ENCODE measurements around the gene BAZ2A.

Gene BAZ2A

GRCh38 chr12:56634837-56635791 lies 5.0 kb upstream of the BAZ2A start:
- peak; percentile 52 for DNase-seq (ENCODE audit: low read depth)

- DNase-seq (ENCODE audit: low read depth) = no peak
These were observed 4.2 kb upstream of the BAZ2A start for GRCh38 chr12:56634242-56634836.

DNA sequence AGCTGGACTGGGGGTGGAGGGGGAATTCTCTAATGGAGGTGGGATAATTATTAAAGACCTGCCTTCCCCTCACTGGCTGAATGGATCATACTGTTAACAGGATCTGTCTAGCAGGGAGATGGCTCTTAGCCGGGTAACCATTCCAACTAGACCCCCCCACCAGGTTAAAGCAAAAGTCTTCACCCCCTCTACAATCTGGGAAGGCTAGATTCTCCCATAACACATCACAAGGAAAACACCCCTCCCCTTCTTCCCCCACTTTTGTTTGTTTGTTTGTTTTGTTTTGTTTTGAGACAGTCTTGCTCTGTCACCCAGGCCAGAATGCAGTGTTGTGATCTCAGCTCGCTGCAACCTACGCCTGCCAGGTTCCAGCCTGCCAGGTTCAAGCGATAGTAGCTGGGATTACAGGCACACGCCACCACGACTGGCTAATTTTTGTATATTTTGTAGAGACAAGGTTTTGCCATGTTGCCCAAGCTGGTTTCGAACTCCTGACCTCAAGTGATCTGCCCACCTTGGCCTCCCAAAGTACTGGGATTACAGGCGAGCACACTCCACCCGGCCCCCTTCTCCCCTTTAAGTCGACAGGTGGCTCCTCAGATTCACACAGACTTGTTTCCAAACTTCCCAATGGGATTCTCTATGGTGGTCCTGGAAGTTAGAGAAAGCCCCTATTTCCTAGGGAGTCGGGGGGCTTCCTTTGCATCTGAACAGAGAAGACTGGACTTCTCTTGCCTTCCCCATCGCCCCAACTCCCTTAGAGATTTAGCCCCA lies 3.5 kb upstream of the BAZ2A start:
- DNase-seq (ENCODE audit: low read depth) = no peak

GRCh38 chr12:56632701-56633467 lies 2.8 kb upstream of the BAZ2A start:
- DNase-seq (ENCODE audit: low read depth) = no peak

DNA sequence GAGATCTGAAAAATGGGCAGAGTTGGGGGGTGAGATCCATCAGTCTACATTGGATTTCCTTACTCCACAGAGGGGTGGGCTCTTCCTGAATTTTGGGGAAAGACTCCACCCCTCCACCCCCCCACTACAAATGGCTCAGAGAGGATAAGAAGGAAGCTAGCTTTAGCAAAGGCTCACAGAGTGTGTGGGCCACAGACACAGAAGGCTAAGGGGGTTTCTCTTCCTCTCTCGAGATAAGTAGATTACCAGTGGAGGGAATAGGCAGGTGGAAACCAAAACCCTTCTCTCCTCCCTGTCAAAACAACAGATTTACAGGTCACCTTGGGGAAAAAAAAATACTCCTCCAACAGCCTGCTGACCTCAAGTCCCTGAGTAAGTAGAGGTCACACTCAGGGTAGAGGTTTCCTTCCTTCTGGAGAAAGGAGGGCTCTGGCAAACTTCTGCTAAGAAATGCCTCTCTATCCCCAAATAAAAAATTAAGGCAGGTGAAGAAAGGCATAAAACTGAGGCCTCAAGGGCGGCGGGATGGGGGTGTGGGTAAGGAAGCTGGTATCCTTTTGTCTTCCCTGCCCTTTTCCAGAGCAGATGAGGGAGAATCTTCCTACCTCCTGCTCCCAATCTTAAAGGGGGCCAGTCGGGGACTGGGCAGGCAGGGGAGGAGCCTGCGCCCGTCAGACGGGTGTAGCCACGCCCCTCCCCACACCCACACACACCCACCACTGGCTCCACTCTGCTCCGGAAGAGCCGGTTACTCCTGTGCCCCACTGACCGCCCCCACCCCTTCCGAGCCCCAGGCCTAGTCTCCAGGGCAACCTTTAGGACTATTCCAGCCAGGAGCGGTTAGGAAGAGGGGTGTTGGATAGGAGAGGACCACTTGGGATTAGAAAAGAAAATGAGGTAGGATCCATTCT lies 1.9 kb upstream of the BAZ2A start:
- peak; percentile 36 for DNase-seq (ENCODE audit: low read depth)

- DNase-seq (ENCODE audit: low read depth) = peak; percentile 22
These were observed 507 bp downstream of the BAZ2A start for GRCh38 chr12:56629459-56630179.

DNA sequence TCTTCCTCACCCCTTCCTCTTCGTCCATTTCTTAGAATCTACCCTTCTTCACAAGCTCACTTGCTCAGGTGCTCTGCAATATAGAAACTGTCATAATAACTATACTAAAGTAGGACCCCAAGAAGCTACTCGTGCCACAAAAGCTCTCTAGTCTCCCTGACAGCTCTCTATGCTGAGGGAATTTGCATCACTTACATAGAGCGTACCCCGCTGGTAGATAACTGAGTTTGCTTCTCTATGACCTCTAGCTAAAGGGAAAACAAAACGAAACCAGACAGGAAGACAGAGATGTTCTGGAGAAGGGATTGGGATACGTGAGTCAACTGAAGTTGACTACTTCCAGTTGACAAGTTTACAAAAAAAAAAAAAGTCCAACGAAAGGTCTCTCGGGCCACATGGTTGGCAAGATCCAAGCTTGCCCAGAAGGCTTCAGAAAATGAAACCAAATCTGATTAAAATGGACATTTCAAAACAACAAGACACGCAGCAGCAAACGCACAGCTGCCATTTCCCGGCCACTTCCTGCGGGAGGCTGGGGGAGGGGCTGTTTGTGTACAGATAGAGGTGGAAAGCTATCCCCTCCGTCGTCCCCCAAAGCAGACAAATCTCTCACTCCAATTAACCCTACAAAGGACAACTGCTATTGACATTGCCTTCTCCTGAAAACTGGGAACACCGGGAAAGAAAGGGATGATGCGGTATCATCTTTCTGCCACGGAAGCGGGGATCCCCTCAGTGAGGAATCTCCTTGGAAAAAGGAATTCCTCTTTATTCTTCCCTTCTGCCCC lies 1.3 kb downstream of the BAZ2A start:
- DNase-seq (ENCODE audit: low read depth) = peak; percentile 26

- DNase-seq (ENCODE audit: low read depth) = no peak
These were observed 3.4 kb downstream of the BAZ2A start for GRCh38 chr12:56626701-56627100.

GRCh38 chr12:56622535-56622934 lies 7.6 kb downstream of the BAZ2A start:
- DNase-seq (ENCODE audit: low read depth) = no peak

DNA sequence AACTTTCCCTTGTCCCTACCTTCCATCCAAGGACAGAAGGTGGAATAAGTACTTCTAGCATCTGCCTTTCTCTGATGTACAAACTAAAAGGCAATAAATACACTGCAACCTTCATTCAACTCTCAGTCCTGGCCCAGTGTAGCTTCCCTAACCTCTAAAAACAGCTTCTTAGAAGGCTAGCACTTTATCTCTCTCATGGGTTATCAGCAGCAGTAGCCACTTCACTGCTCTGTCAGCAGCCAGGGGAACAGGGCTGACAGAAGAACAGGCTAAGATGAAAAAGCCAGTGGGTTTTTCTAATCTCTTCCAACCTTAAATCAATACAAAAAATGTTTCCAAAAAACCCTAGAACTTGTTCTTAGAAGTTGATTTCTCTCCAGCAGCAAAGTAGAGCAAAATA lies 13.2 kb downstream of the BAZ2A start:
- no peak for DNase-seq (ENCODE audit: low read depth)

GRCh38 chr12:56616244-56616643 lies 13.9 kb downstream of the BAZ2A start:
- DNase-seq (ENCODE audit: low read depth) = no peak

DNA sequence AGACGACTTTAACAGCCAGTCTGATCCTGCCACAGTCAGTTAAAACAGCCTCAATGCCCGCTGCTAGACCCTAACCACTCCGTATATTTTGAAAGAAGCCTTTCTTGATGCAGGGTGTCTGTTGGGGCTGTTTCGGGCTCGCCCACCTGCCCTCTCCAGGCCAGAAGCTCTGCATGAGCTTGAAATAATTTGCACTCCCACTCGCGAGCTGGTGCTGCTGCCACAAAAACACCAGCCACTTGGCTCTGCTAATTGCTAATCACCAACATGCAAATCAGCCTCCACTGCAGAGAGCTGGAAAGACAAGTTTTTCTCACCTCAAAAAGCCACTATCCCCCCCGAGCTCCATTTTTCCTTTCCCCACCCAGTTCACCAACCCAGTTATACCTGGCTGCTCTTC lies 15.5 kb downstream of the BAZ2A start:
- no peak for DNase-seq (ENCODE audit: low read depth)

- no peak for DNase-seq (ENCODE audit: low read depth)
These were observed 25.8 kb downstream of the BAZ2A start for GRCh38 chr12:56604355-56604754.

- DNase-seq (ENCODE audit: low read depth) = no peak
These were observed 27.9 kb downstream of the BAZ2A start for GRCh38 chr12:56602239-56602638.

DNA sequence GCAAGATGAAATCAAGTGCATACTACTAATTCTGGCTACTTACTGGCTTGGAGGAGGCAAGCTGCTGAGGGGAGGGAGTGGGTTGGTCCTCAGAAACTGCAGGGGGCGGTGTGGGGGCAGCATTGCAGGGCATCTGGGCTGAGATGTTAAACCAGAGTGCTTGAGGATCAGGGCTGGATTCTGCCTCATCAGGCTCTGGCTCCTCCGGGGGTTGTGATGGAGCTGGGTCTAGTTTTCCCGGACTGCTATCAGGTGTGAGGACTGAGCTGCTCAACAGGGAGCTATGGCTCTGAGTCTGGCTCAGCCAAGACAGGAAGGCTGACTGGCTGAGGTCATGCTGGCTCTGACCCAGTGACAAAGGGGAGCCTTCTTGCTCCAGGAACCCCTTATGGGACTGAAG lies 28.6 kb downstream of the BAZ2A start:
- no peak for DNase-seq (ENCODE audit: low read depth)

- no peak for DNase-seq (ENCODE audit: low read depth)
These were observed 29.4 kb downstream of the BAZ2A start for GRCh38 chr12:56600753-56601152.

- no peak for DNase-seq (ENCODE audit: low read depth)
These were observed 30.3 kb downstream of the BAZ2A start for GRCh38 chr12:56599797-56600196.

DNA sequence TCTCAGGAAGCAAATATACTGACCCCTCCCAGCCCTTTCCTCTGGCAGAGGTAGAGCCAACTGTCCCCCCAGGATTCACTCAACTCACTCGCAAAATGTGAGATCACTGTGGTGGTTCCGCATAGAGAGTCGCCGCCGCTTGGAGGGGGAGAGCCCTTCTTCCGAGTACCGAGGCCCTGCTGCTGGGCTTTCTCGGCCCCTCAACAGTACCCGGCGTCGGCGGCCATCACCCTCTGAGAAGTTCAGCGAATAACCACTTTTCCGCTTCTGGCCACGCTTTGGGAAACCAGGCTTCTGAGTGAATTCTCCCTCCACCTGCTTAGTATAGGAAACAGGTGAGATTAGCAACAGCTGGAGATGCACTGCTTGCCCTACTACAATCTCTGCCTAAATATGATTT lies 31.1 kb downstream of the BAZ2A start:
- DNase-seq (ENCODE audit: low read depth) = no peak

GRCh38 chr12:56596815-56597214 lies 33.3 kb downstream of the BAZ2A start:
- no peak for DNase-seq (ENCODE audit: low read depth)
